GM18526 (cell line): ENCODE data around the gene RNF112.

Experiments used
- POLR2A ChIP-seq: IDR thresholded peaks from 3 replicates; pipeline ENCODE4 v1.6.1; 2011; ENCODE audit not compliant: insufficient read length; ENCODE audit errors: extremely low read depth

Gene RNF112

DNA sequence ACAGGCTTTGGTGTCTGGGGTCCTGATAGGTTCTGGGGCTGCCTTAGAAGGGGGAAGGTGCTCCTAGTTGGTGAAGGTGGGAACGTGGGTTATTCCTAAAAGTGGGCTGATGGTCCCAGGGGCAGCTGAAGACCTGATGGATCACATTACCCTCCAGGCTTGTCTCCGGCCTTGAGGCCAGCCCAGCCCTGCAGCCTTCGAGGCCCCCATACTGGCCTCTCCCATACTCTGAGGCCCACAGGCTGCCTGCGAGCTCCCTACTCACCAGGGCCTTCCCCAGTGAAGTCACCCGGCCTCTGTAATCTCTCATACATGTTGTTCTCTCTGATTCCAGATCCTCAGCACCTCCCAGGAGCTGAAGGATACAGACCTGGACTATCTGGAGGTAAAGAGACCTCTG, 2.7 kb downstream of the RNF112 start:
- TF ChIP-seq POLR2A, result no peak

DNA sequence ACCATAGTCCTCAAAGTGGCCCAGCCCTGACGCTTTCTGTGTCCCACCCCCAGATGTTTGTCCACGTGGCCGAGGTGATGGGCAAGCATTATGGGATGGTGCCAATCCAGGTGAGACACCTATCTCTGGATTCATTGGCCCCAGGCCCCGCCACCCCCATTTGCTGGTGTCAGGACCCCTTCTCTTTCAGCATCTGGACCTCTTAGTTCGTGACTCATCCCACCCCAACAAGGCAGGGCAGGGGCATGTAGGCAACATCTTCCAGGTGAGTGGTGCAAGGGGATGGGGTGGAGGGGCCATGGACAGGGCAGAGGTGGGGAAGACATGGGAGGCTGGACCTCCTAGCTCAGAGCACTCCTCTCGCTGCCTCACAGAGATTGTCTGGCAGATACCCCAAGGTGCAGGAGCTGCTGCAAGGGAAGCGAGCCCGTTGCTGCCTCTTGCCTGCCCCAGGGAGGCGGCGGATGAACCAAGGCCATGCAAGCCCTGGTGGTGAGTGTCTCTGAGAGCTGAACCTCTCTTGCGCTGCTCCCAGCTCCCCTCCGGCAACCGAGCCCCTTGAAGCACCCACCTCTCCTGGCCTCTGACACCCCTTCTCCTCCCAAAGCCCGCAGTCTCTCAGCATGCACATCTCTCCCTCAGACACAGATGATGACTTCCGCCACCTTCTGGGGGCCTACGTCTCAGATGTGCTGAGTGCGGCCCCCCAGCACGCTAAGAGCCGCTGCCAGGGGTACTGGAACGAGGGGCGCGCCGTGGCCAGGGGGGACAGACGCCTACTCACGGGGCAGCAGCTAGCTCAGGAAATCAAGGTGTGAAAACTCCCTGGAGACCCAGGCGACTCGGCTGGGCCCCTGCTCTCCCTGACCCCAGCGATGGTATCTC, 3.6 kb downstream of the RNF112 start:
- no peak for TF ChIP-seq POLR2A

GRCh38 chr17:19415311-19415710, 4.3 kb downstream of the RNF112 start:
- TF ChIP-seq POLR2A, result no peak

GRCh38 chr17:19415806-19416775, 5.1 kb downstream of the RNF112 start:
- no peak for TF ChIP-seq POLR2A

- TF ChIP-seq POLR2A, result no peak
These were observed 6.6 kb downstream of the RNF112 start for GRCh38 chr17:19417611-19418010.

GRCh38 chr17:19418251-19418992, 7.4 kb downstream of the RNF112 start:
- no peak for TF ChIP-seq POLR2A

GRCh38 chr17:19421219-19421618, 10.2 kb downstream of the RNF112 start:
- TF ChIP-seq POLR2A, result no peak

DNA sequence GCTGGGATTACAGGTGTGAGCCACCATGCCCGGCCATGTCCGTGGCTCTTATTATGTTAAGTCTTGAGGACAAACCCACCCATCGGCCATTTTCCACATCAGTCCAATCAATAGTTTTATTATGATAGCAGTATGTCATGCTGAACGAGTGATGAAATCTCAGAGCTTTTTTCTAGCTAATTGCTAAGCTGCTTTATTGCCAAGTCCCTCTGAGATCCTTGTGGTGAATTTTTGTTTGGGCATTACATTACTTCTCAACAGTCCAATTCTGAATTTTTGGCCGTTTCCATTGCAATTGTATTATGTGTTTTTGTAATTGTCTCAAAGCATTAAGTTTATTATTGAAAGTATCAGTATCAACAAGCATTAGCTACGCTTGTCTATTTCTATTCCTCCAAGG, 10.9 kb downstream of the RNF112 start:
- no peak for TF ChIP-seq POLR2A

DNA sequence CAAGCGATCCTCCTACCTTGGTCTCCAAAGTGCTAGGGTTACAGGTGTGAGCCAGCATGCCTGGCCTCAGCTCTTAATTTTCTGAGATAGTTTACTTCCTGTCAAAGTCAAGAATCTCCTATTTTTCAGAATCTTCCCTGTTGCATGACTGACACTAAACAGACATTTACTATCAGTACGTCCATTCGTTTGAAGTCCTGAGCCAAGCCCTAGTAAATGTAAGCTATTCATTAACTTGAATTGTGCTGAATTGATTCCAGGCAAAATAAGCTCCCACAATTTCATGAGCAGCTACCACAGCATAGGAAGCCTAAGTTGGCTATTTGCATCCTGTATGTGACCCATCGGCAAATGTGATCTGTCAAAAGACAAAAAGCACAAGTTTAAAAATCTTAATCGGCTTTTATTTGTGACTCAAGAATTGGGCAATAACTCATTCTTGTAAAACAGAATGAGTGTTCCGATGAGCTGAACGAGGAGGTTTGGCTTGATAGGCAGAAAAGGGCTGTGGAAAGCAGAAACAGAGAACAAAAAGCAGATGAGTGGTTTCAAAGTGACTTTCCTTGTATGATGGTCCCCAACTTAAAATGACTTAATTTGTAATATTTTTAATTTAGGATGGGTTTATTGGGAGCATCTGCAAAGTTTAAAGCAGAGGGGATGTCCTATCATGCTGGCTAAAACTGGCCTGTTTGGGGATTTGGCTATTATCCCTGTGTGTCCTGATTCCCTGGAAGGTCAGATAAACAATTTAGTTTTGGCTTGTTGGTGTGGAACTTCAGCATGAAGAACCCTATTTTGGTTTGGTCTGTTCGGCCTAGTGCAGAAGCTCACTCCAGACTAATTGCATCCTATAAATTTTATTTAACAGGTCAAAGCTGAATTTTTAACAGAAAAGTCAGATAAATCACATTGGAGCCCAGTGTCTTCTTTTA, 14.2 kb downstream of the RNF112 start:
- TF ChIP-seq POLR2A, result no peak

- TF ChIP-seq POLR2A, result no peak
These were observed 15.6 kb downstream of the RNF112 start for GRCh38 chr17:19426631-19427030.

DNA sequence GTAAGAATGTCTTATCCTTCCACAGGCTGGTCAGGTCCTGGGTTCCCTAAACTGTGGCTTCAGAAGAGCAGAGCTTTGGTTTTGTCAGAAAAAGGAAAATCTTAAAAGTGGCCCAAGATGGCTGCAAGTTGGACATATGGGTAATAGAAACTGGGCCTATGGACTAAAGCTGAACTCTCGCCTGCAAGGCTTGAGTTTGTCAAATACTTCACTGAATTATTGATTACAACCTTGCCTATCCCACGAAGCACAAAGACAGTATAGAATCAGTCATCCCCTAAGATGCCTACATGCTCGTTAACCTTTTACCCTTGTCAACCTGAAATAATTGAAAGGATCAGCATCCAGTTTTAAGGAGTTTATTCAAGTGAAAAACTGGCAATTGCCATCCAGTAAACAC, 20.7 kb downstream of the RNF112 start:
- no peak for TF ChIP-seq POLR2A

DNA sequence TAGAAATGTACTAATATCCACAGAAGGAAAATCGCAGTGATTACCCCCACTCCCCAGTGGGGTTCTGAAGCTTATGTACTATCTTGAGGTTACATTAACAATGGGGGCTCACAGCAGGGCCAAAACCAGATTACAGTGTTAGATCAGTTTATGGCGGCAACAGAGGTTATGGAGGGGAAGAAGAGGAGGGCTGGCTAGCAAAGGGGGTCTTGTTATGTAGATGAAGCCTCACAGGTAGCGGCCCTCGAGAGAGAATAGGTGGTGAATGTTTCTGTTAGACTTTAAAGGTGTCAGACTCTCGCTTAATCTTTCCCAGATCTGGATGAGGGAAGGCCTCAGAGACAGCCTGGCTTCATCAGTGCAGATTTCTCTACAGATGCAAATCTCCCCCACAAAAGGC, 22.2 kb downstream of the RNF112 start:
- no peak for TF ChIP-seq POLR2A

DNA sequence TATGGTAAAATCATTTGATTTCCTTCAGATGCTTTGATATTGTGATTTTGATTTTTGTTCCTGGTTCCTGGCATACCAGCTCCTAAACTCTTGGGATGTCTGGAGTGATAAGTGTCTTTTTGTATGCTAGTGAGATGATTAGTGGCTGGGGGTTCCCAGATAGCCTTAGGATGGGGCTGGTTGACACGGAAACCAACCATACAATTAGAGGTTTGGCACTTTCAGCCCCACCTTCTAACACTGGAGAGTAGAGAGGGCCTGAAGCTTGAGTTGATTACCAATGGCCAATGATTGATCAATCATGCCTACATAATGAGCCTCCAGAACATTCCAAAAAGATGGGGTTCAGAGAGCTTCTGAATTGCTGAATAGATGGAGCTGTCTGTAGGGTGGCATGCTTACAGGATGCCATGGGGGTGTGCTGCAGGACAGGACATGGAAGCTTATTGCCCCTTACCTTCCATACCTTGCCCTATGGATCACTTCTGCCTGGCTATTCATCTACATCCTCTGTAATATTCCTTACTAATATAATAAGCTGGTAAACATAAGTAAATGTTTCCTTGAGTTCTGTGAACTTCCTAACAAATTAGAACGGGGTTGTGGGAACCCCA, 22.8 kb downstream of the RNF112 start:
- TF ChIP-seq POLR2A, result no peak

DNA sequence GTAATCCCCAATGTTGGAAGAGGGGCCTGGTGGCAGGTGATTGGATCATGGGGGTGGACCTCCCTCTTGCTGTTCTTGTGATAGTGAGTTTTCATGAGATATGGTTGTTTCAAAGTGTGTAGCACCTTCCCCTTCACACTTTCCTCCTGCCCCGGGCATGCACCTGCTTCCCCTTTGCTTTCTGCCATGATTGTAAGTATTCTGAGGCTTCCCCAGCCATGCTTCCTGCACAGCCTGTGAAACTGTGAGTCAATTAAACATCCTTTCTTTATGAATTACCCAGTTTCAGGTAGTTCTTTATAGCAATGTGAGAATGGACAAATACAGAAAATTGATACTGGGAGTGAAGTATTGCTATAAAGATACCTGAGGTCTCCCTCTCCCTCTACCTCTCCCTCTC, 29.4 kb downstream of the RNF112 start:
- TF ChIP-seq POLR2A, result no peak
